H9 (cell line): ENCODE data around the gene ESM1. TPM values are rescaled to one million over a fixed set of nuclear protein-coding genes. Genes with fewer than 3 reads are reported as not detected.

Experiments used
- DNase-seq: peaks from one replicate; pipeline ENCODE4 v3.0.0-alpha.2; 2017
- H2AFZ ChIP-seq: one replicate; pipeline ENCODE4 v1.6.1; 2013; ENCODE audit warnings: mild to moderate bottlenecking, low read length, control low read depth, moderate library complexity
- H2AK5ac ChIP-seq: 2 replicates; pipeline ENCODE4 v1.6.1; 2013; ENCODE audit warnings: low read length, control low read depth, mixed read lengths; ENCODE audit not compliant: insufficient read length
- H2BK120ac ChIP-seq: one replicate; pipeline ENCODE4 v1.6.1; 2013; ENCODE audit warnings: low read depth, mild to moderate bottlenecking, low read length, control low read depth, inconsistent platforms; ENCODE audit not compliant: poor library complexity, severe bottlenecking
- H2BK12ac ChIP-seq: 2 replicates; pipeline ENCODE4 v1.6.1; 2013; ENCODE audit warnings: low read length, control low read depth, mixed read lengths, low read depth; ENCODE audit not compliant: insufficient read length
- H2BK15ac ChIP-seq: 2 replicates; pipeline ENCODE4 v1.6.1; 2013; ENCODE audit warnings: low read depth, low read length, control low read depth
- H2BK20ac ChIP-seq: one replicate; pipeline ENCODE4 v1.6.1; 2013; ENCODE audit warnings: low read depth, mild to moderate bottlenecking, low read length, control low read depth, inconsistent platforms; ENCODE audit not compliant: poor library complexity, severe bottlenecking
- H2BK5ac ChIP-seq: 2 replicates; pipeline ENCODE4 v1.6.1; 2013; ENCODE audit warnings: low read length, control low read depth, mixed read lengths; ENCODE audit not compliant: insufficient read length
- H3K14ac ChIP-seq: 2 replicates; pipeline ENCODE4 v1.6.1; 2013; ENCODE audit warnings: low read length, control low read depth; ENCODE audit not compliant: insufficient read depth
- H3K18ac ChIP-seq: 2 replicates; pipeline ENCODE4 v1.6.1; 2013; ENCODE audit warnings: low read depth, mild to moderate bottlenecking, mixed read lengths, low read length, control low read depth; ENCODE audit not compliant: insufficient read length
- H3K23ac ChIP-seq: 2 replicates; pipeline ENCODE4 v1.6.1; 2013; ENCODE audit warnings: low read length, control low read depth, mixed read lengths, low read depth; ENCODE audit not compliant: insufficient read length
- H3K23me2 ChIP-seq: 2 replicates; pipeline ENCODE4 v1.6.1; 2013; ENCODE audit warnings: low read depth, mild to moderate bottlenecking, mixed read lengths, low read length, control low read depth; ENCODE audit not compliant: insufficient read length, poor library complexity, severe bottlenecking
- H3K27ac ChIP-seq: 2 replicates; pipeline ENCODE4 v1.5.1; 2013; ENCODE audit warnings: low read length, control low read depth, mixed read lengths, low read depth; ENCODE audit not compliant: insufficient read length
- H3K27me3 ChIP-seq: 2 replicates; pipeline ENCODE4 v1.6.1; 2013; ENCODE audit warnings: low read length, control low read depth, inconsistent platforms; ENCODE audit not compliant: insufficient read depth
- H3K4ac ChIP-seq: 2 replicates; pipeline ENCODE4 v1.6.1; 2013; ENCODE audit warnings: low read depth, mild to moderate bottlenecking, control low read depth, inconsistent platforms, low read length, moderate library complexity
- H3K4me1 ChIP-seq: 2 replicates; pipeline ENCODE4 v1.6.1; 2013; ENCODE audit warnings: low read length, control low read depth, inconsistent platforms; ENCODE audit not compliant: insufficient read depth
- H3K4me2 ChIP-seq: 2 replicates; pipeline ENCODE4 v1.6.1; 2013; ENCODE audit warnings: low read length, control low read depth, mixed read lengths; ENCODE audit not compliant: insufficient read length, insufficient read depth
- H3K56ac ChIP-seq: 2 replicates; pipeline ENCODE4 v1.6.1; 2013; ENCODE audit warnings: low read depth, mild to moderate bottlenecking, mixed read lengths, low read length, control low read depth; ENCODE audit not compliant: insufficient read length
- H3K79me1 ChIP-seq: 2 replicates; pipeline ENCODE4 v1.6.1; 2013; ENCODE audit warnings: low read depth, mild to moderate bottlenecking, moderate library complexity, low read length, control low read depth, inconsistent platforms; ENCODE audit not compliant: insufficient read depth, poor library complexity, severe bottlenecking
- H3K79me2 ChIP-seq: 2 replicates; pipeline ENCODE4 v1.6.1; 2013; ENCODE audit warnings: low read length, control low read depth, inconsistent platforms; ENCODE audit not compliant: insufficient read depth
- H3K9ac ChIP-seq: 2 replicates; pipeline ENCODE4 v1.6.1; 2013; ENCODE audit warnings: low read length, control low read depth, mixed read lengths; ENCODE audit not compliant: insufficient read length; ENCODE audit errors: extremely low read depth
- H3K9me3 ChIP-seq: one replicate; pipeline ENCODE4 v1.6.1; 2013; ENCODE audit warnings: low read depth, low read length, inconsistent platforms; ENCODE audit not compliant: control insufficient read depth
- H3T11ph ChIP-seq: one replicate; pipeline ENCODE4 v1.6.1; 2013; ENCODE audit warnings: mild to moderate bottlenecking, low read length, control low read depth, inconsistent platforms
- H4K20me1 ChIP-seq: one replicate; pipeline ENCODE4 v1.6.1; 2013; ENCODE audit not compliant: control insufficient read depth, insufficient read length, insufficient read depth
- H4K5ac ChIP-seq: 2 replicates; pipeline ENCODE4 v1.6.1; 2013; ENCODE audit warnings: low read depth, mild to moderate bottlenecking, mixed read lengths, low read length, control low read depth; ENCODE audit not compliant: insufficient read length
- H4K8ac ChIP-seq: replicated peaks from 2 replicates; pipeline ENCODE4 v1.6.1; 2013; ENCODE audit warnings: low read length, control low read depth, mixed read lengths, low read depth; ENCODE audit not compliant: insufficient read length
- H4K91ac ChIP-seq: 2 replicates; pipeline ENCODE4 v1.6.1; 2013; ENCODE audit warnings: low read depth, mild to moderate bottlenecking, moderate library complexity, mixed read lengths, low read length, control low read depth; ENCODE audit not compliant: insufficient read length
- H3K27ac Mint-ChIP-seq, 3 experiments: 2 replicates in 2 of 3; 3 replicates in 1 of 3; pipeline ENCODE4 v1.8.0; 2020 to 2021; ENCODE audit warnings: mixed read lengths in 3 of 3, mild to moderate bottlenecking in 1 of 3, moderate library complexity in 1 of 3
- H3K27me3 Mint-ChIP-seq: 2 replicates; pipeline ENCODE4 v1.8.0; 2021; ENCODE audit warnings: low read depth, mild to moderate bottlenecking, moderate library complexity, mixed read lengths
- H3K36me3 Mint-ChIP-seq, 3 experiments: 2 replicates in 2 of 3; 3 replicates in 1 of 3; pipeline ENCODE4 v1.8.0; 2020 to 2021; ENCODE audit warnings: low read depth in 3 of 3, mixed read lengths in 3 of 3; ENCODE audit not compliant: insufficient read depth in 1 of 3
- H3K4me1 Mint-ChIP-seq, 2 experiments: 2 replicates each; pipeline ENCODE4 v1.8.0; 2020; ENCODE audit warnings: mixed read lengths in 2 of 2
- H3K4me3 Mint-ChIP-seq, 2 experiments: 2 replicates in 1 of 2; 3 replicates in 1 of 2; pipeline ENCODE4 v1.8.0; 2020 to 2021; ENCODE audit warnings: mild to moderate bottlenecking in 2 of 2, mixed read lengths in 2 of 2, moderate library complexity in 1 of 2
- H3K9me3 Mint-ChIP-seq, 2 experiments: 2 replicates in 1 of 2; 3 replicates in 1 of 2; pipeline ENCODE4 v1.8.0; 2020; ENCODE audit warnings: mild to moderate bottlenecking in 2 of 2, mixed read lengths in 2 of 2, moderate library complexity in 1 of 2
- CTCF ChIP-seq: fragments of 200-600 bp; sonication (generic); conservative IDR thresholded peaks from 3 replicates; pipeline ENCODE4 v1.8.0; 2021; ENCODE audit warnings: antibody characterized with exemption, mild to moderate bottlenecking
- WGBS: extraction: QIAGEN DNeasy Blood & Tissue Kit; methylation state at CpG from one replicate; pipeline ENCODE4 v1.1.7; 2013; ENCODE audit warnings: missing lambda C conversion rate, low lambda C conversion rate, mixed read lengths; ENCODE audit not compliant: insufficient read length; ENCODE audit errors: extremely low coverage; 5-methylcytosine and 5-hydroxymethylcytosine counted together
- total RNA-seq: library from RNA; stranded (reverse); gene quantifications from 2 replicates; pipeline ENCODE4 v1.2.1, GENCODE V29; 2021

ESM1 gene
- total RNA-seq, 1 experiment from 2014 or later, result not detected

- Histone ChIP-seq H3K4me2 (no peak overlapping the region), H2AK5ac (no peak overlapping the region), H3K27ac (no peak overlapping the region), H3K79me1 (no peaks in the 10 kb centered on the region), H2BK15ac (no peak overlapping the region), H4K20me1 (no peaks in the 10 kb centered on the region), H3K23me2 (no peaks in the 10 kb centered on the region), H2BK12ac (no peak overlapping the region), H3K56ac (no peak overlapping the region), H2AFZ (no peak overlapping the region), H3T11ph (no peak overlapping the region), H4K8ac (no peak overlapping the region), H3K18ac (no peak overlapping the region), H3K9ac (no peak overlapping the region), H3K27me3 (no peaks in the 10 kb centered on the region), H3K9me3 (no peaks in the 10 kb centered on the region), H3K4me1 (peaks cover 2% of the 10 kb centered on the region; the same call in 1 of the 2 replicates), H2BK5ac (no peak overlapping the region), H4K91ac (no peak overlapping the region), H2BK20ac (no peak overlapping the region), H2BK120ac (no peak overlapping the region), H3K14ac (no peak overlapping the region), H3K23ac (no peak overlapping the region), H3K79me2 (no peaks in the 10 kb centered on the region), H4K5ac (no peak overlapping the region), H3K4ac (no peak overlapping the region)
- H3K4me3 Mint-ChIP-seq, result no peak overlapping the region
- peaks cover 0 to 5% (median 0%) of the 10 kb centered on the region in 3 experiments; a peak in 3 of 7 replicates for H3K36me3 Mint-ChIP-seq
- H3K27me3 Mint-ChIP-seq, result no peaks in the 10 kb centered on the region
- peaks cover 3 to 7% of the 10 kb centered on the region in 2 experiments for H3K4me1 Mint-ChIP-seq
- H3K9me3 Mint-ChIP-seq, result peaks cover 0 to 2% of the 10 kb centered on the region in 2 experiments; a peak in 2 of 5 replicates
- TF ChIP-seq CTCF, result no peak
- DNase-seq, result no peak
- no peak overlapping the region for H3K27ac Mint-ChIP-seq
- WGBS, result no CpG with 5 or more reads among the region's 3 CpGs
Measured at GRCh38 chr5:54965806-54966205, 19.6 kb downstream of the ESM1 start.
